Choroid plexus epithelial cell (primary cell): ENCODE results near the gene DPCD.
A peak's percentile ranks its signal among the peaks of the same experiment; 100 is the strongest.

Experiments
- DNase-seq: peaks from one replicate; pipeline ENCODE4 v3.0.0-alpha.2; 2010; ENCODE audit warnings: low read depth
- H3K4me3 ChIP-seq: 2 replicates; pipeline ENCODE4 v1.5.1; 2011; ENCODE audit warnings: low read depth, mild to moderate bottlenecking, control low read depth, low read length, moderate library complexity
- CTCF ChIP-seq: conservative IDR thresholded peaks from 2 replicates; pipeline ENCODE4 v1.5.1; 2011; ENCODE audit warnings: low read depth, mild to moderate bottlenecking, control low read depth, inconsistent platforms, low read length, moderate library complexity

Gene DPCD

DNA sequence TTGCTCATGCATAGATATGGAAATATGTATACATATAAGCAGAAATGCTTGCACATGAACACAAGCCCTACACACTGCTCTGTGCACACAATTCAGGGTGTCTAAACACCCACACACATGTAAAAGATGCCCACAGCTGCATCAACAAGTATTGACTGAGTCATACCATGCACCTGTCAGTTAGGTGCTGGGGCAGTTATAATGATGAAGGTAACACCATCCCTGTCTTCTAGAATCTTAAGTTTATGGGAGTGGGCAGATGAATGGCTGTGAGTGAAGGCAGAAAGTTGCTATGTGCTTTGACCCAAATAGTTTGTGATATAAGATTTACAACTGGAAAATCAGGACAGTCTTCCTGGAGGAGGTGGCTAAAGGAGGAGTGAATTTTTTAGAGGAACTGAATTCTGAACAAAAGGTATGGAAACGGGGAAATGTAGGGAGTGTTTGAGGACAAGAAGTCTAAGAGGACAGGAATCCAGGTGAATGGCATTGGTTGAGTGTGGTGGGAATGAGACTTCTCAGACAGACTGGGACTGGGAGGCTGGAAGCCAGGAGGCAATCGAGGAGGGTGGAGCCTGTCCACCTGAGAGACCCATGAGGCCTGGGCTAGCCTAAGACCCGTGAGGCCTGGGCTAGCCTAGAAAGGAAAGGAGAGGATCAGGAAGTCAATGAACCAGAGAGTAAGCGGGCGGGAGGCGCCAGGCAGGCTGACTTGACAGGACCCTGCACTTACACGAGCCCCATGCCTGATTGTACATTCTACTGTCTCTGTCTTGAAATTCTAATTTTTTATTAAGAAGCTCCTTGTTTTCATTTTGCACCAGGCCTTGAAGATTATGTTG, 20.7 kb upstream of the DPCD start:
- DNase-seq, result no peak
- no peak for TF ChIP-seq CTCF

DNA sequence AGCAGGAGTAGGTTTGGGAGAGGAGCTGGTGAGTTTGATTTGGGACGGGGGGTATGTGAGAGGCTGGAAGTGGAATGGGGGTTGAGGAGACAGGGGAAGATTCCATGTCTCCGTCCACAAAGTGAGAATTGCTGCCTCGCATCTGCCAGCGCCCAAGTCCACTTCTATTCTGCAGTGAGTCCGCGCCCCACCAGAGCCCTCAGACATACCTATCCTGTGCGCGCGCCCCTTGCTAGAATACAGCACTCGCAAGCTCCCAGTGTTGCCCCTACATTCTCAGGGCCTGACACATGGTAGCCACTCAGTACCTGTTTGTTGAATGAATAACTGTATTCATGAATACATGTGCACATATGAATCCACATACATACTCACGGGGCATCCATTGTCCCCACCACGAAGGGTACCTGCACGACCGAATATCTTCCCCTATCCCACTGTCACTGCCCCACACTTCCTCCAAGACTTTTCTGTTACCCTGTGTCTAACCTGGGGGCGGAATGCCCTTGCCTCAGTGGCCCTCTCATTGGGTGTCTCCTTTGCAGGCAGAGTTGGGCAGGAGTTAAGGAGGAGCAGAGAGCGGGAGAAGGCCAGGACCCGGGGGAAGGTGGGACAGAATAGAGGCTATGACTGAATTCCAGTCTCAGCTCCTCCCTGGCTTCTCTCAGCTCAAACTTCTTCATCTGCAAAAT, 19.9 kb upstream of the DPCD start:
- no peak for DNase-seq
- no peak overlapping the region for H3K4me3 ChIP-seq
- no peak for TF ChIP-seq CTCF

More for the DNA sequence above, 20.7 kb upstream of the DPCD start:
- H3K4me3 ChIP-seq, result no peak overlapping the region

- no peak for TF ChIP-seq CTCF
- DNase-seq, result no peak
- no peak overlapping the region for H3K4me3 ChIP-seq
Measured at GRCh38 chr10:101569323-101569621, 18.8 kb upstream of the DPCD start.

GRCh38 chr10:101569622-101570427, 18.3 kb upstream of the DPCD start:
- H3K4me3 ChIP-seq, result peak overlapping the region; percentile 63
- peak; percentile 64 for TF ChIP-seq CTCF
- peak; percentile 68 for DNase-seq

DNA sequence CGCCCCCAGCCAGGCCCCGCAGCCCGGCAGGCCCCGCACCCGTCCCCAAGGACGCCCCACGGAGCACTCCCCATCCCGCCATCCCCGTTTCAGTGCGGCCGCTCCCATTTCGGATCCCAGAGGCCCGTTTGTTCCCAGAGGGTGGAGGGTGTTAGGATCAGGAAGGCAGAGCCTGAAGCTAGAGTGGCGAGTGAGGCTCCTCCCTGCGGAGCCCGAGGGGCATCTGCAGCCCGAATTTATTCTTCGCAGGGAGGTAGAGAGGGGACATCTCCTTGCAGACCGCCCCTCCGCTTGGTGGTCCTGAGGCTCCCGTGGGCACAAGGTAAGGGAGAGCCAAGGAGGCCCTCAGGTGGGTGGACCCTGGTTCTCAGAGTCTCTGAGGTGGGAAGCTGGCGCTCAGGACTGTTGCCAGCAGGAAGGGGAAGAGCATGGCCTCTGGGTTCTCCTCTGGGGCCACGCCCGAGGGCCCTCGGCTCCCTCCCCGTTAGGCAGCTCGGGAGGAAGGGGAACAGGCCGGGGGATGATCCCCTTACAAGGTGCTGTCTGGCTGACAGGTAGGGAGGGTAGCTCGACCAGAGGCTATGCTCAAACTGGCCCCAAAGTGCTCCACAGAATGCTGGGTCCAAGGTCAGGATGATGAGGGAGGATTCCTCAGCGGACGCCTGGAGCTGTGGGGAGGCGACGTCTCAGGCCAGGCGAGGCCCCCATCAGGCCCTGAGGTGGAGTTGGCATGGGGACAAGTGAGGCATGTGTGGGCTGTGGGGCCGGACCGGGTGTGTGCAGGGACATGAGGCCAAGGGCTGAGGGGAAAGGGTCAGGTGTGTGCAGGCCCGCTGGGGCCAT, 17.5 kb upstream of the DPCD start:
- H3K4me3 ChIP-seq, result peak overlapping the region; percentile 63
- no peak for DNase-seq
- no peak for TF ChIP-seq CTCF

DNA sequence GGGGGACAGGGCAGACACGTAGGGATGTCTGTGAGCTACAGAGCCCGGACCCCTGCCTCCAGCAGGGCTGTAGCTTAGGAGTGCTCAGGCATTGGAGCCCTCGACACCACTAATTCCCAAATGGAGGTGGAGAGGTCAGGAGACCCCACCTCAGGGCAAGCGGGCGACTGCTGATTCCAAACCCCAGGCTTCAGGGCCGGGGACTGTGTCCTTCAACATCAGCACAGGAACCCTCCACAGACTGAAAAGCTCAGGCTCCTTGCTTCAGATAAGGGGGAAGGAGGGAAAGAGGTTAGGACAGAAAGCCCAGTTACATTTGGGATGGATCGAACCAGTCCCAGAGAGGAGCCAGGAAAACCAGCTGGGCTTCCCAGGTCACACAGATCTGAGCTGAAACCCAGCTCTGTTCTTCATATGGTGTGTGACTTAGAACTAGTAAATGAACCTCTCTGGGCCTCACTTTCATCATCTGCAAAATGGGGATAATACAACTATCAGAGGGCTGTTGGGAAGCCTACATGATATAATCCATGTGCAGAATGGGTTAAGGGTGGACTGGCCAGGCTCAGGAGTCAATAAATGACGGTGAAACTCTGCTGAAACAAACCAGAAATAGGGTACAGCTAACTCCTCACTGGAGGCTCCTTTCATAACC, 16.7 kb upstream of the DPCD start:
- no peak for TF ChIP-seq CTCF
- no peak overlapping the region for H3K4me3 ChIP-seq
- DNase-seq, result no peak
